HepG2 (cell line): Measurements from ENCODE around the gene PA2G4. TPM values are rescaled to one million over a fixed set of nuclear protein-coding genes. Genes with fewer than 3 reads are reported as not detected.
A peak's percentile ranks its signal among the peaks of the same experiment; 100 is the strongest.

Experiments
- ADNP ChIP-seq: sonication (generic); formaldehyde crosslinking; IDR thresholded peaks from 2 replicates; pipeline ENCODE4 v1.4.0; 2020; ENCODE audit warnings: missing genetic modification reagents
- AGO1 ChIP-seq: fragments of 200-400 bp; formaldehyde crosslinking; IDR thresholded peaks from 2 replicates; pipeline ENCODE4 v1.6.1; 2017; ENCODE audit warnings: mild to moderate bottlenecking, low read depth, low read length, moderate library complexity; ENCODE audit not compliant: poor library complexity, severe bottlenecking
- NPAS2 ChIP-seq: sonication (generic); formaldehyde crosslinking; IDR thresholded peaks from 2 replicates; pipeline ENCODE4 v1.8.0; 2022; ENCODE audit warnings: mild to moderate bottlenecking, missing genetic modification reagents, borderline replicate concordance
- STAT5B ChIP-seq: sonication (generic); formaldehyde crosslinking; IDR thresholded peaks from 2 replicates; pipeline ENCODE4 v1.4.0; 2020; ENCODE audit warnings: missing genetic modification reagents
- ZNF674 ChIP-seq: sonication (generic); formaldehyde crosslinking; IDR thresholded peaks from 2 replicates; pipeline ENCODE4 v1.5.0; 2020; ENCODE audit warnings: low read depth, mild to moderate bottlenecking, missing genetic modification reagents
- ZSCAN21 ChIP-seq: sonication (generic); formaldehyde crosslinking; IDR thresholded peaks from 2 replicates; pipeline ENCODE4 v1.8.0; 2022; ENCODE audit warnings: mild to moderate bottlenecking, missing genetic modification reagents, moderate library complexity, borderline replicate concordance
- ZSCAN25 ChIP-seq: sonication (generic); formaldehyde crosslinking; IDR thresholded peaks from 2 replicates; pipeline ENCODE4 v1.8.0; 2022; ENCODE audit warnings: mild to moderate bottlenecking, missing genetic modification reagents
- polyA plus RNA-seq, 8 experiments: library from polyadenylated mRNA; depleted of rRNA in 3 of 8; stranded (reverse) in 7 of 8; unstranded in 1 of 8; fragments of >200 nt; fragmentation: Illumina TruSeq in 4 of 8; extraction: Trizol in 4 of 8; gene quantifications; 2 replicates each; pipeline versions ENCODE4 v1.2.1 to v1.2.3, GENCODE V29; 2011 to 2016; ENCODE audit warnings: low read depth in 4 of 8, missing spikeins in 1 of 8, mixed read lengths in 1 of 8; ENCODE audit not compliant: insufficient read depth in 1 of 8
- total RNA-seq, 5 experiments: library from RNA; depleted of rRNA; stranded (reverse); fragments of >200 nt; fragmentation: Illumina TruSeq; extraction: Trizol; gene quantifications; 2 replicates each; pipeline ENCODE4 v1.2.3, GENCODE V29; 2016; ENCODE audit warnings: low read depth in 1 of 5
- TF ChIP-seq, protein P1 (sequence below): sonication (generic); formaldehyde crosslinking; IDR thresholded peaks from 2 replicates; pipeline ENCODE4 v1.8.1; 2022; ENCODE audit warnings: mild to moderate bottlenecking, missing genetic modification reagents
- TF ChIP-seq, protein P2 (sequence below): sonication (generic); formaldehyde crosslinking; IDR thresholded peaks from 2 replicates; pipeline ENCODE4 v1.8.1; 2023; ENCODE audit warnings: mild to moderate bottlenecking, missing genetic modification reagents
- TF ChIP-seq, protein P3 (sequence below): sonication (generic); formaldehyde crosslinking; IDR thresholded peaks from 2 replicates; pipeline ENCODE4 v1.9.0; 2021; ENCODE audit warnings: missing genetic modification reagents, mild to moderate bottlenecking, borderline replicate concordance
- TF ChIP-seq, protein P4 (sequence below): sonication (generic); formaldehyde crosslinking; IDR thresholded peaks from 2 replicates; pipeline ENCODE4 v1.8.1; 2023; ENCODE audit warnings: mild to moderate bottlenecking, inconsistent platforms, moderate library complexity, missing genetic modification reagents, borderline replicate concordance
- TF ChIP-seq, protein P5 (sequence below): sonication (generic); formaldehyde crosslinking; IDR thresholded peaks from 2 replicates; pipeline ENCODE4 v1.4.0; 2020; ENCODE audit warnings: missing genetic modification reagents, low read depth, mild to moderate bottlenecking, borderline replicate concordance
- TF ChIP-seq, protein P6 (sequence below): sonication (generic); formaldehyde crosslinking; IDR thresholded peaks from 2 replicates; pipeline ENCODE4 v1.9.0; 2021; ENCODE audit warnings: mild to moderate bottlenecking, missing genetic modification reagents

The PA2G4 gene
- total and polyA plus RNA-seq, 2 of the 13 experiments (the other 11 are each of a cell fraction or from before 2014, with no cell fraction given) = 147 to 240 TPM

DNA sequence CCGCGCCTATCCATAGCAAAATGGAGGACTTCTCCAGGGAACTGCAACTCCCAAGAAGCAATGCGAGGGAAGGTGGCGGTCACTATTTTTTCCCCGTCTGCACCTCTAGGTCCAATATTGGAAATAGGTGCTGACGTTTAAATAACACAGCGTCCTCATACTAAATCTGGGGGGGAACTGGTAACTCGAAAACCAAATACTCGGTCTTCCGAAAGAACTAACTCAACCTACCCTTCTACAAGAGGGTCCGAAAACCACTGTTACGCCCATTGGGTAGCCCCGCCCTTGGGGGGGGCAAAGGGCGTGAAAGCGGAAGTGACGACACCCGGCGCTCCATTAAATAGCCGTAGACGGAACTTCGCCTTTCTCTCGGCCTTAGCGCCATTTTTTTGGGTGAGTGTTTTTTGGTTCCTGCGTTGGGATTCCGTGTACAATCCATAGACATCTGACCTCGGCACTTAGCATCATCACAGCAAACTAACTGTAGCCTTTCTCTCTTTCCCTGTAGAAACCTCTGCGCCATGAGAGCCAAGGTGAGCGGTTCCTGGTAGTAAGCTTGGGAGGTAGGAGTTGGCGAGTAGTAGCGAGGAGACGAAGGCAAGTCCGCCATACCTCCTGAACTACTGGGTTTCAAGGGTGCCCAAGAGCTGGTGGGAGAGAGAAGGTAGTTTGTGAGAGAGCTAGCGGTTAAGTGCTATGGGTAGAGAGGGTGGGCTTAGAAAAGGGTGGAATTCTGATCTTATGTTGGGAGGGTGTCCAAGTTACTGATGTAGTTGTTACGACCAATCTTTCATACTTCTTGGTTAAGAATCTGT lies 12.1 kb downstream of the PA2G4 start, which contains the start of gene RPL41 (continued):
- TF ChIP-seq, protein P1, sequence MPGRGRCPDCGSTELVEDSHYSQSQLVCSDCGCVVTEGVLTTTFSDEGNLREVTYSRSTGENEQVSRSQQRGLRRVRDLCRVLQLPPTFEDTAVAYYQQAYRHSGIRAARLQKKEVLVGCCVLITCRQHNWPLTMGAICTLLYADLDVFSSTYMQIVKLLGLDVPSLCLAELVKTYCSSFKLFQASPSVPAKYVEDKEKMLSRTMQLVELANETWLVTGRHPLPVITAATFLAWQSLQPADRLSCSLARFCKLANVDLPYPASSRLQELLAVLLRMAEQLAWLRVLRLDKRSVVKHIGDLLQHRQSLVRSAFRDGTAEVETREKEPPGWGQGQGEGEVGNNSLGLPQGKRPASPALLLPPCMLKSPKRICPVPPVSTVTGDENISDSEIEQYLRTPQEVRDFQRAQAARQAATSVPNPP = 0 out of 2 replicates have a peak, but pooled peaks have one; percentile 27
- TF ChIP-seq ZSCAN21 (CRISPR knock-in tag) = no peak
- TF ChIP-seq, protein P2, sequence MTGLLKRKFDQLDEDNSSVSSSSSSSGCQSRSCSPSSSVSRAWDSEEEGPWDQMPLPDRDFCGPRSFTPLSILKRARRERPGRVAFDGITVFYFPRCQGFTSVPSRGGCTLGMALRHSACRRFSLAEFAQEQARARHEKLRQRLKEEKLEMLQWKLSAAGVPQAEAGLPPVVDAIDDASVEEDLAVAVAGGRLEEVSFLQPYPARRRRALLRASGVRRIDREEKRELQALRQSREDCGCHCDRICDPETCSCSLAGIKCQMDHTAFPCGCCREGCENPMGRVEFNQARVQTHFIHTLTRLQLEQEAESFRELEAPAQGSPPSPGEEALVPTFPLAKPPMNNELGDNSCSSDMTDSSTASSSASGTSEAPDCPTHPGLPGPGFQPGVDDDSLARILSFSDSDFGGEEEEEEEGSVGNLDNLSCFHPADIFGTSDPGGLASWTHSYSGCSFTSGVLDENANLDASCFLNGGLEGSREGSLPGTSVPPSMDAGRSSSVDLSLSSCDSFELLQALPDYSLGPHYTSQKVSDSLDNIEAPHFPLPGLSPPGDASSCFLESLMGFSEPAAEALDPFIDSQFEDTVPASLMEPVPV (CRISPR knock-in tag) = peak; percentile 79
- no peak for TF ChIP-seq ADNP (CRISPR knock-in tag)
- TF ChIP-seq NPAS2 (CRISPR knock-in tag) = no peak
- TF ChIP-seq AGO1 = no peak
- TF ChIP-seq STAT5B (CRISPR knock-in tag) = 0 out of 2 replicates have a peak, but pooled peaks have one; percentile 74
- TF ChIP-seq ZNF674 = no peak
- TF ChIP-seq ZSCAN25 = peak; percentile 41
- TF ChIP-seq, protein P3, sequence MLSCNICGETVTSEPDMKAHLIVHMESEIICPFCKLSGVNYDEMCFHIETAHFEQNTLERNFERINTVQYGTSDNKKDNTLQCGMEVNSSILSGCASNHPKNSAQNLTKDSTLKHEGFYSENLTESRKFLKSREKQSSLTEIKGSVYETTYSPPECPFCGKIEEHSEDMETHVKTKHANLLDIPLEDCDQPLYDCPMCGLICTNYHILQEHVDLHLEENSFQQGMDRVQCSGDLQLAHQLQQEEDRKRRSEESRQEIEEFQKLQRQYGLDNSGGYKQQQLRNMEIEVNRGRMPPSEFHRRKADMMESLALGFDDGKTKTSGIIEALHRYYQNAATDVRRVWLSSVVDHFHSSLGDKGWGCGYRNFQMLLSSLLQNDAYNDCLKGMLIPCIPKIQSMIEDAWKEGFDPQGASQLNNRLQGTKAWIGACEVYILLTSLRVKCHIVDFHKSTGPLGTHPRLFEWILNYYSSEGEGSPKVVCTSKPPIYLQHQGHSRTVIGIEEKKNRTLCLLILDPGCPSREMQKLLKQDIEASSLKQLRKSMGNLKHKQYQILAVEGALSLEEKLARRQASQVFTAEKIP (CRISPR knock-in tag) = no peak
- TF ChIP-seq, protein P4, sequence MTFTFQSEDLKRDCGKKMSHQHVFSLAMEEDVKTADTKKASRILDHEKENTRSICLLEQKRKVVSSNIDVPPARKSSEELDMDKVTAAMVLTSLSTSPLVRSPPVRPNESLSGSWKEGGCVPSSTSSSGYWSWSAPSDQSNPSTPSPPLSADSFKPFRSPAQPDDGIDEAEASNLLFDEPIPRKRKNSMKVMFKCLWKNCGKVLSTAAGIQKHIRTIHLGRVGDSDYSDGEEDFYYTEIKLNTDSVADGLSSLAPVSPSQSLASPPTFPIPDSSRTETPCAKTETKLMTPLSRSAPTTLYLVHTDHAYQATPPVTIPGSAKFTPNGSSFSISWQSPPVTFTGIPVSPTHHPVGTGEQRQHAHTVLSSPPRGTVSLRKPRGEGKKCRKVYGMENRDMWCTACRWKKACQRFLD (CRISPR knock-in tag) = no peak
- TF ChIP-seq, protein P5, sequence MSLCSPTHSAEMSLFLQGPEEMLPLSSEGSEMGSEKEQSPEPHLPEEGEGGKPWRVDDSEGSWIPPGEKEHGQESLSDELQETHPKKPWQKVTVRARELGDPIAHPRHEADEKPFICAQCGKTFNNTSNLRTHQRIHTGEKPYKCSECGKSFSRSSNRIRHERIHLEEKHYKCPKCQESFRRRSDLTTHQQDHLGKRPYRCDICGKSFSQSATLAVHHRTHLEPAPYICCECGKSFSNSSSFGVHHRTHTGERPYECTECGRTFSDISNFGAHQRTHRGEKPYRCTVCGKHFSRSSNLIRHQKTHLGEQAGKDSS (CRISPR knock-in tag) = peak; percentile 79; the same call in 1 of the 2 replicates
- TF ChIP-seq, protein P6, sequence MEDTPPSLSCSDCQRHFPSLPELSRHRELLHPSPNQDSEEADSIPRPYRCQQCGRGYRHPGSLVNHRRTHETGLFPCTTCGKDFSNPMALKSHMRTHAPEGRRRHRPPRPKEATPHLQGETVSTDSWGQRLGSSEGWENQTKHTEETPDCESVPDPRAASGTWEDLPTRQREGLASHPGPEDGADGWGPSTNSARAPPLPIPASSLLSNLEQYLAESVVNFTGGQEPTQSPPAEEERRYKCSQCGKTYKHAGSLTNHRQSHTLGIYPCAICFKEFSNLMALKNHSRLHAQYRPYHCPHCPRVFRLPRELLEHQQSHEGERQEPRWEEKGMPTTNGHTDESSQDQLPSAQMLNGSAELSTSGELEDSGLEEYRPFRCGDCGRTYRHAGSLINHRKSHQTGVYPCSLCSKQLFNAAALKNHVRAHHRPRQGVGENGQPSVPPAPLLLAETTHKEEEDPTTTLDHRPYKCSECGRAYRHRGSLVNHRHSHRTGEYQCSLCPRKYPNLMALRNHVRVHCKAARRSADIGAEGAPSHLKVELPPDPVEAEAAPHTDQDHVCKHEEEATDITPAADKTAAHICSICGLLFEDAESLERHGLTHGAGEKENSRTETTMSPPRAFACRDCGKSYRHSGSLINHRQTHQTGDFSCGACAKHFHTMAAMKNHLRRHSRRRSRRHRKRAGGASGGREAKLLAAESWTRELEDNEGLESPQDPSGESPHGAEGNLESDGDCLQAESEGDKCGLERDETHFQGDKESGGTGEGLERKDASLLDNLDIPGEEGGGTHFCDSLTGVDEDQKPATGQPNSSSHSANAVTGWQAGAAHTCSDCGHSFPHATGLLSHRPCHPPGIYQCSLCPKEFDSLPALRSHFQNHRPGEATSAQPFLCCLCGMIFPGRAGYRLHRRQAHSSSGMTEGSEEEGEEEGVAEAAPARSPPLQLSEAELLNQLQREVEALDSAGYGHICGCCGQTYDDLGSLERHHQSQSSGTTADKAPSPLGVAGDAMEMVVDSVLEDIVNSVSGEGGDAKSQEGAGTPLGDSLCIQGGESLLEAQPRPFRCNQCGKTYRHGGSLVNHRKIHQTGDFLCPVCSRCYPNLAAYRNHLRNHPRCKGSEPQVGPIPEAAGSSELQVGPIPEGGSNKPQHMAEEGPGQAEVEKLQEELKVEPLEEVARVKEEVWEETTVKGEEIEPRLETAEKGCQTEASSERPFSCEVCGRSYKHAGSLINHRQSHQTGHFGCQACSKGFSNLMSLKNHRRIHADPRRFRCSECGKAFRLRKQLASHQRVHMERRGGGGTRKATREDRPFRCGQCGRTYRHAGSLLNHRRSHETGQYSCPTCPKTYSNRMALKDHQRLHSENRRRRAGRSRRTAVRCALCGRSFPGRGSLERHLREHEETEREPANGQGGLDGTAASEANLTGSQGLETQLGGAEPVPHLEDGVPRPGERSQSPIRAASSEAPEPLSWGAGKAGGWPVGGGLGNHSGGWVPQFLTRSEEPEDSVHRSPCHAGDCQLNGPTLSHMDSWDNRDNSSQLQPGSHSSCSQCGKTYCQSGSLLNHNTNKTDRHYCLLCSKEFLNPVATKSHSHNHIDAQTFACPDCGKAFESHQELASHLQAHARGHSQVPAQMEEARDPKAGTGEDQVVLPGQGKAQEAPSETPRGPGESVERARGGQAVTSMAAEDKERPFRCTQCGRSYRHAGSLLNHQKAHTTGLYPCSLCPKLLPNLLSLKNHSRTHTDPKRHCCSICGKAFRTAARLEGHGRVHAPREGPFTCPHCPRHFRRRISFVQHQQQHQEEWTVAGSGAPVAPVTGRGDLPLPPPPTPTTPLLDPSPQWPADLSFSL (CRISPR knock-in tag) = no peak; the same call in 1 of the 2 replicates
